Kasumi-1 (cell line): Measurements from ENCODE around the gene ANGEL2.
"Not testable (repeated sequence)": the region's sequence is repeated elsewhere in the genome, so short reads cannot be mapped to it uniquely, and the experiment has no call there.

Experiments used
- DNase-seq, 2 experiments: peaks; one replicate each; lab custom pipeline; 2025; lab: John Stamatoyannopoulos, UW

Gene ANGEL2

DNA sequence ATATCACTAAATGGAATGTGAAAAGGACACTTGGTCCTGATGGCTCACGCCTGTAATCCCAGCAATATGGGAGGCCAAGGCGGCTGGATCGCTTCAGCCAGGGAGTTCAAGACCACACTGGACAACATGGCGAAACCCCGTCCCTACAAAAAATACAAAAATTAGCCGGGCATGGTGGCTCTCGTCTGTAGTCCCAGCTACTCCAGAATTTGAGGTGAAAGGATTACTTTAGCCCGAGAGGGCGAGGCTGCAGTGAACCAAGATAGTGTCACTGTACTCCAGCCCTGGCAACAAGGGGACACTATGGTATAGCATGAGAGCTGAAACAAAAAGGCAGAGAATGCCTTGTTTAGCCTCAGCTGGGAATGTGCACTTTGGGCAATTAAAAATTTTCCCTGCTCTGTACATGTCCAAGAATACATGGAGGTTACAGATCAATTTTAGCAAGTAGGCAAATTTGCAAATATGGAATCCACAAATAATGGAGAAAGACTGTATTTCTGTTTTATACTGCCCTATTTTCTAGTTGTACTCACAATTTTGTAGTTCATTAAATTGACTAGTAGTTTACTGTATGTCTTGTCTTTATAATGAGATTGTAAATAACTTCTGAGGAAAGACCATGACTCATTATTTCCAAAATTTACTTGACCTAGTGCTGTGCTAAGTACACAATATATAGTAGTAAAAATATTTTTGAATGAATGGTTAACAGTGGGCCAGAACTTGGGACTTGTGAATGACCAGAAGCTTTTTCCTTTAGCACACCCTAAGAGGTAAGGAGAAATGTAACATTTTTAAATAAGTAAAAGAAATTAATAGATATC, 2.0 kb upstream of the ANGEL2 start:
- no peak for DNase-seq

DNA sequence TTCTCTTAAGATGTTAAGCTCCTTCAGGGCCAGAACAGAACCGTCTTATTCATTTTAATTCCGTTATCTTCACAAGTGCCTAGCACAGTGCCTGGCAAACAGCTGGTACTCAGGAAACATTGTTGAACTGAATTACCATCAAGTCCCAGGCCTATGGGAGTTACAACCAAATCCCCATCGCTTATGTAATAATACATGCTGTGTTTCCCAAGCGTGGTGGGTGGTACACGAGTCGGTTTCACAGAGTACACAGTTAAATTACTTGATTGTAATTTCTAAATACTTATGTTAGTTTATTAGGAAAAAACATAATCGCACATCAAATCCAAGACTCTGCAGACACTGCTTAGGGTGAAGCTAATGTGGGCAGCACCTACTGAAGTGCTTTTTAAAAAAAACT, 1.0 kb downstream of the ANGEL2 start:
- peak in 1 of 2 experiments; percentile 37 for DNase-seq

DNA sequence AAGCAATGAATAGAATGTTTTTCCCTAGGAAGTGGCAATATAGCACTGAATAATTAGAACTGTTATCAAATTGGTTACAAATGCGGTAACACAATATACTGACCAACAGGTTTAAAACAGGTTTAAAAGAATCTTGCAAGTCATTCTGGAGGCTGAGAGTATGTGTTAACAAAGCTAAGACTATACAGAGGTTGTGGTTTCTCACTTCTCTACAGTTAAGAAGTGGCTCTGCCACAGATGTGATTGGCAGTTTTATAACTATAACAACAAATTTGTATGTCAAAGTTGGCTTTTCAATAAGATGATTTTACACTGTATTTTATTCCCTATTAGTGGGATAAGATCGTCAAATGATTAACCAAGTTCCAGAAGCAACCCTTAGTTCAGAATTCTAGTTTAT, 7.1 kb downstream of the ANGEL2 start:
- DNase-seq = peak in 1 of 2 experiments; percentile 8

DNA sequence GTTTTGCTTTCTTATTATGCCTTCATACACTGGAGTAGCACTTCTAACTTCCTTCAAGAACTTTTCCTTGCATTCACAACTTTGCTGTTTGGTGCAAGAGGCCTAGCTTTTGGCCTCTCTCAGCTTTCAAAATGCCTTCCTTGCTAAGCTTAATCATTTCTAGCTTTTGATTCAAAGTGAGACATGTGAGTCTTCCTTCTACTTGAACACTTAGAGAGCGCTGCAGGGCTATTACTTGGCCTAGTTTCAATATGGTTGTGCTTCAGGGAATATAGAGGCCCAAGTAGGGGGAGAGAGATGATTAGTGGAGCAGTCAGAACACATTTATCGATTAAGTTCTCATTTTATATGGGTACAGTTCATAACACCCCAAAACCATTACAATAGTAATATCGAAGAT, 12.4 kb downstream of the ANGEL2 start:
- no peak for DNase-seq

DNA sequence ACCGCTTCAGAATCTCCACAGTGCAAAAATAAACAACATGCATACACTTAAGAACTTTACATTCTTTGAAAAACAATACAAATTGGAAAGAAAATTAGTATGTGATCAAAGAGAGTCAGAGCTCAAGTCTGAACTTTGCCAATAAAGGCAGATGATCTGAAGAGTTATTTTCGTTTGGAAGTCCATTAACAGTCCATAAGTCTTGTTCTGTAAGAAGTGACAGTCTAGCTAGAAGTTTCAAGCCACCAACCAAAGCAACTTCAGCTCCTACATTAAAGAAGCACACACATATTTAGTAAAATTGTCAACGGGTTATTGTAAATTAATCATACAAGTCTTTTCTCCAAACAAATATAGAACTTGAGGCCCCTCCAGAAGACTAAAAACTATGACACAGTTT, 20.7 kb downstream of the ANGEL2 start:
- DNase-seq = no peak

DNA sequence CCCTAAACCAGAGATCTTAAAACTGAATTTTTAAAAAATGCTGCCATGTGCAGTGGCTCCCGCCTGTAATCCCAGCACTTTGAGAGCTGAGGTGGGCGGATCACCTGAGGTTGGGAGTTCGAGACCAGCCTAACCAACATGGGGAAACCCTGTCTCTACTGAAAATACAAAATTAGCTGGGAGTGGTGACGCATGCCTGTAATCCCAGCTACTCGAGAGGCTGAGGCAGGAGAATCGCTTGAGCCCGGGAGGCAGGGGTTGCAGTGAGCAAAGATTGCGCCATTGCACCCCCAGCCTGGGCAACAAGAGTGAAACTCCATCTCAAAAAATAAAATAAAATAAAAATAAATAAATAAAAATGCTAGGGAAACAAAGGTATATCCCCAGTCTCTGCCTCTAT, 21.7 kb downstream of the ANGEL2 start:
- DNase-seq = not testable (repeated sequence)

DNA sequence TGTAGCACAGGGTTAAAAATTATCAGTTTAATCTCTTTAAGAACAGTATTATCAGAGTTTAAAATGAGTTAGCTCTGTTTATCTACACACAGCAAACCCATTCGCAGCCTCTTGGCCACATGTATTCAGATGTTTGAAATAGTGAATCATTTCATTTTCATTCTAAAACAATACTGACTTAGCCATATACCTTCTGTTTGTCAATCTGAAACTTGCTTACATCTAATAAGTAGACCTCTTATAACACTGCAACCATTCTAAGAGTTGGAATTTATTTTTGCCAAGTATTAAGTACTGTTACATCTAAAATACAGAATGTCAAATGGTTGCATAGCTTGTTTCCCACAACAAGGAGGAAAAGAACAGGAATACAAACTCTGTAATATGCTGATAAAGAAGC, 25.4 kb downstream of the ANGEL2 start:
- no peak for DNase-seq

DNA sequence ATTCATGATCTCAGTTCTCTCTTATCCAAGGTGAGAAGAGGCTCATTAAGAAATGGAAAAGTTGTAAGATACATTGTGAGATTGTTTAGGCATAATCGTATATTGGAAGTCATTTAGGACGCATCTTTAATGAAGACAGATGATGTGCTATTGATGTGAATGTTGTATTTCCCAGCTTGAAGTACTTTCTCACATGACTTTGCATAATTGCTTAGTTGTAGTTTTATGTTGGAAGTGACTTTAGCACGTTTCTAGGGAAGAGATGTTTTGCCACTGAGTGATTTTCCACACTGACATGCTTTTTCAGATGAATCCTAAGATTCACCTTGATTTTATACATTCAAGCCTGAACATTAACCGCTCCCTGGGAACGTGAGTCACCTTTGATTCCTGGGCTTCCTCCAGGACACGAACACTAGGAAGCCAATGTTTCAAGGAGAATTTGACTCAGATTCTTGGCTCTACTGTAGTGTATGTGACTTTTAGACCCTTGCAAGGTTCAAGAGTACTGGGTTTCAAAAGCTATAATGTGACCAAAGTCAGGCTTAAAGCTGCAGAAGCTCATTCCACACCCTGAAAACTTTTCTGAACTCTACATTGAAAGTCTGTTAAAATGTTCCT, 27.9 kb downstream of the ANGEL2 start:
- DNase-seq = no peak

DNA sequence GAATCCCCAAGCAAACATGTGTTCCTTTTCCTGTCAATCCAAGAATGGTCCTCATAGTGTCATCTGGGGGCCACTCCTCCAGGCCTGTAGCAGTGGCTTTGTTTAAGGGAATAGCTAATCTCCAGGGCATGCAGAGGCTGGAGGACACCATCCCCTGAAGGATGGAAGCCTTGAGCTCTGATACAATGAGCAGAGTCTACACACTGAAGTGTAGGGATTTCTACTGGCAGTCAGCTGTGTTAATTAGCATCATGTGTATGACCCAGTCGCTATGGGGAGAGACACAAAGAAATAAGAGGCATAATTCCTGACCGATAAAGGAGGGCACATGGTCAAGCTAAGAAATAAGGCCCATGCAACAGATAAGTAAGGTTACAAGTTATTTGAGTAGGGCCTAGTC, 29.1 kb downstream of the ANGEL2 start:
- DNase-seq = no peak

DNA sequence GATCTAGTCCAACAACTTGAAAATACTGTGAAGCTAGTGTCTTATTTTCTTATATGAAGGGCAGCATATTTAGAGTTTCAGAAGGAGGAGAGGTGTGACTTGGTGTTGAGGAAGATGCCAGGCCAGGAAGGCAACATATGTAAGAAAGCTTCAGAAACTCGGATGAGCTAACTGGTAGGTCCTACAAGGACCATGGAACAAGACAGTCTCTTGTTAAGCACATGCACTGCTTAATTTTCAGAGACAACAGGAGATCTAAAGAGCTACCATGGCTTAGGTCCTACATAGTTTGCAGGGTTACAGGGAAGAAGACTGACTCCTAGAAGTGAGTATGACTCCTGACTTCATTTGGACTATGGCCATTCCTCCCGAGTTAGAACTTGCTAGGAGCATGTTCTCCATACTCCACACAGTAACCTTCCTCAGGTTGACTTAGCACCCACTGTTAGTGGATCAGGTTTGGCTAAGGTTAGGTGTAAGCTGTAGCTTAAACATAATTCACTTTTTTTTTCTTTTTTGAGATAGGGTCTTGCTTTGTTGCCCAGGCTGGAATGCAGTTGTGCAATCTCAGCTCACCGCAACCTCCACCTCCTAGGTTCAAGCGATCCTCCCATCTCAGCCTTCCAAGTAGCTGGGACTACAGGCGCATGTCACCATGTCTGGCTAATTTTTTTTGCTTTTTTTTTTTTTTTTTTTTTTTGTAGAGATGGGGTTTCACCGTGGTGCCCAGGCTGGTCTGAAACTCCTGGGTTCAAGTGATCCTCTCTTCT, 31.0 kb downstream of the ANGEL2 start:
- no peak for DNase-seq

DNA sequence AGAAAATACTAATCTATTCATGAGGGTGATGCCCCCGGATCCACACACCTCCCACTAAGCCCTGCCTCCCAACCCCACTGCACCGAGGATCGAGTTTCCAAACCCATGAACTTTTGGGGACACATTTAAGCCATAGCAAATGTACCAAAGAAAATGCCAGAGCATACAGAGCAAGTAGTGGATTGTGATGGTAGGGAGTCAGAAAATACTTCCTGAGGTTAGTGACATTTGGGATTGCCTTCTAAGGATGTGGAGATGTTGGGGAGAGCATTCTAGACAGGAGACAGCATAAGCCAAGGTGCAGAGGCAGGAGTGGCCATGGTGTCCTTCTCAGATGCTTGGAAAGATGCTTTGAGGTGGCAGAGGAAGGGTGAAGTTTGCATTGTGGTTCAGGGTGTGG, 32.2 kb downstream of the ANGEL2 start:
- no peak for DNase-seq

DNA sequence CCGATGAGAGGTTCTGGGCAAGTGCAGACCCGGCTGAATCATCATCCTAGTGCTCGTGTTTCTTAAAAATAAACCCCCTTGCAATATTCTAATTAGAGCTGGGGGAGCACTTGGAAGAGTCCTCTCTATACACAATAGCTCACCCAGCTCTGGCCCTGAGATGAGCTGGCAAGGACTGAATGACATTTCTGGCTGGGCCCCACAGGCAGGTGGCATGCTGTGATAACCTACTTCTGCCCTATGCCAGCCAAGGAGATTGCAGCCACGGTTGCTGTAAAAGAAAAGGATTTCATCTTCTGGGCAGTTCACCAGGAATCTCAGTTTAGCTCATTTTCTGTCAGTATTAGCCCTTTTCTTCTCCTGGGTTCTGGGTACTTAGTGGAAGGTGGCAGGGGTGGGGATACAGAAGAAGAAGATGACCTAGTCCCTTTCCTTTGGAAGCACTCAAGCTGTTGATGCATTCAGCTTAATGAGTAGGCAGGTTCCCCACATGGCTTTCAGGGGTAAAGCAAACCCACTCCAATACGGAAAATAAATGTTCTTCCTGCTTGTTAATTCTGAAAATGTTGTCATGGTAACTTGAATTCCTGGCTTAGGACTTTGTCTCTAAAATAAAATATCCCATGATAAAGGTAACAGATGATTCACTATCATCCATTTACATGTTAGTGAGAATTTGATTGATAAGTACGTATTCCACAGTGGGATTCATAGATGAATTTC, 33.1 kb downstream of the ANGEL2 start:
- DNase-seq = no peak

DNA sequence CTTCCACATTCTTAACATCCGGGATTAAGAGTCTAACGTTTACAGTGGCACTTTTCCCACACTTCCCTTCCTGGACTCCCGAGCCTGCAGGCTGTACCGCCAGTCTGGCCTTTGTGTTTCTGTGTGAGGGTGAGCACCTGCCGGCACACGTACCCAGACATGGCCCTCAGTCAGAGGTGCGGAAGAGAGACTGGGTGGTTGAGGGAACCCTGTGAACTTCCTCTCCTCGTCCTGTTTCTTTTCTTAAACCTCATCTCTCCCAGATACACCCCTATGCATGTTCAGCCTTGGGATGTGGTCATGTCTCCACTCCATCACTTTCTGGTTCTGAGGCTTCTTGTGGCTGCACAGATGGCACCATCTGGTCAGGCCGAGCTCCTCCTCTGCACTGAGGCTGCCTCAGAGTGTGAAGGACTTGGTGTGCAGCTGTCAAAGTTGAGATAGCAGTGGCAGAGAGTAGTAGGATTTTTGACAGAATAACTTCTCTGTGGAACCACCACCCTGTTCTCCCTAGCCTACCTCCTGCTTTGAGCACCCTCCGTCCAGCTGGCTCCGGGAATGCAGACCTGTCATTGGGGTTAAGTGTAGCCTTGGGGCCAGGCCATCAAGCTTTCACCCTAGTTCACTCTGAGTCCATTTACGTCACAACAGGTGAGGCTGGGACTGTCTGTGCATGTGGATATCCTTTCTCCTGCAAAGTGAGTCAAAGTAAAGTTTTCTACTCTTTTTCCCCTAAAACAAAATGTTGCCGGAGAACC, 33.9 kb downstream of the ANGEL2 start:
- DNase-seq = no peak

DNA sequence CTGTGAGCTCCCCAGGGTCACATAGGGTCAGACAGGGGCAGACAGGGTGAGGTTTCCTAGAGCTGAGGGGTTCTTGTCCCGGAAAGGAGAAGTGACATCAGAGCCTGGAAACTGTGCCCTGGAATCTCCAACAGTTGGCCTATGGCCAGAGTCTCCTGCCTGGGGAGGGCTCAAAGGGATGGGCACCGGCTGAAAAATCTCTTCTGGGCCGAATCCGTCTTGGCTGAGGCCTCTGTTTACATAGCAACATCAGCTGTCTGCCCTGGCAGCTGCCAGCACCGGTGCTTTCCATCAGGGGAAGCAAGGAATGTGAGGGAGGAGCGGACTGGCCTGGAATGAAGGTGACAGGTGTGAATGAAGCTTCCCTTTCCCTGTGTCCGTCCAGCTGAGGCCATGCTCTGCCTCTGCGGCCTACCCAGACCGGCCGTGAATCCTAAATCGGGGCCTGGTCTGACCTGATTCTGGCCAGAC, 34.6 kb downstream of the ANGEL2 start:
- DNase-seq = no peak

DNA sequence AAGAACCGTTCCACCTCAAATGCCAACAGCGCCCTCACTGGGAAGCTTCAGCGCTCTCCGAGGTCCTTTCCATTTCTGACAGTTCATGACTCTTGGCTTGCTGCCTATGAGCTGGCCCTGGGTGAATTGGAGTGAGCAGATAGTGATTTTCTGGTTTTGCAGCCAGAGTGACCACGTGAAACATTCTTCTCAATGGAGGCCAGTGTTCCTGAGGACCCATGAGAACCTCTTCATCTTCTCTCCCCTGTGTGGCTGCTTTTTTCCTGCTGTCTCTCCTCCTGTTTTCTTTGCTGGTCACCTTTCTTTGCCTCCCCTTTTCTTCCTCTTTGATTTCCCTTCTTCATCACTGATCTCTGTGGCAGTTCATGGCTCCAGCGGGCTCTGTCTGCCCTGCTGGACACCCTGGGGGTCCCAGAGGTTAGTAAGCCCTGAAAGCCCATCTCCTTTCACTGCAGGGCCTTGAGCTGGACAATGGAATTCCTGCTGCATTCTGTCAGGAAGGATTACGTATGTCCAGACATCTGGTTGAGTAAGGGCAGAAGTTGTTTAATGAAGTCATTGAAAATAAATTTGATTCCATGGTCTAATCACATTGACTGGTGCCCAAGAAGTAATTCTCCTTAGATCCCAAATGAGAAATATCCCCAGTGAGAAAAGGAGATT, 35.4 kb downstream of the ANGEL2 start:
- DNase-seq = no peak

DNA sequence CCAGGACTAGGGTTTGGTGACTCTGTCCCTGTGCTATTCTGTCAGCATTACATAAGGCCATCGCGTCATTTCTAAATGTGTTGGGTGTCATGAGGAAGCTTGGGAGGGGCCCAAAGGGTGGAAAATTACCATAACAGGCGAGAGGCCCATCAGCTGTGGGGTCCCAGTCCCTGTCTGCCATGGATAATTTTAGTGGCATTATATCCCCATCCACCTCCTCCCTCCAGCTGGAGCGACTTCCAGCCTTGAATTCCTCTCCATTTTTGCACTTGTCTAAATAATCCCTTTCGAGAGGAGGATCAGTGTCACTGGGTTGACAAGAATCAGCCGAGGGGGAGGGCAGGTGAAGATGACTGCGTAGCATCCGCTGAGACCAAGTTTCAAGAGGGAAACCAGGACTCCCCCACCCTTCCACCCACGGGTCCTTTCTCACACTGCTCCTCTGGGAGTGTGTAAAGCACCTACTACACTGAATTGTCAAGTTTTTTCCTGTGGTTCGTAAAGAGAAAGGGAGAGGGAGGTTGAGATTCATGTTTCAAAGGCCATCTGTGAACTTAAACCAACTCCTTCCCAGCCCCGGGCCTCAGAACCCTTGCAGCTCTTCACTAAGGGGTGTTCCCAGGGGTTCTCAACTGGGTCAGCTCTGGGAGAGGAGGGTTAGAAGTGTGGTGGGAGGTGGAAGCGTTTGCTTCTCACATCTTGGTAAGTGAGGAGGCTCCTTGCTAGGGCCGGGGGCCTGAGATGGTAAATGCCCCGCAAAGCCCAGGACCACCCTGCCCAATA, 36.1 kb downstream of the ANGEL2 start:
- DNase-seq = no peak

DNA sequence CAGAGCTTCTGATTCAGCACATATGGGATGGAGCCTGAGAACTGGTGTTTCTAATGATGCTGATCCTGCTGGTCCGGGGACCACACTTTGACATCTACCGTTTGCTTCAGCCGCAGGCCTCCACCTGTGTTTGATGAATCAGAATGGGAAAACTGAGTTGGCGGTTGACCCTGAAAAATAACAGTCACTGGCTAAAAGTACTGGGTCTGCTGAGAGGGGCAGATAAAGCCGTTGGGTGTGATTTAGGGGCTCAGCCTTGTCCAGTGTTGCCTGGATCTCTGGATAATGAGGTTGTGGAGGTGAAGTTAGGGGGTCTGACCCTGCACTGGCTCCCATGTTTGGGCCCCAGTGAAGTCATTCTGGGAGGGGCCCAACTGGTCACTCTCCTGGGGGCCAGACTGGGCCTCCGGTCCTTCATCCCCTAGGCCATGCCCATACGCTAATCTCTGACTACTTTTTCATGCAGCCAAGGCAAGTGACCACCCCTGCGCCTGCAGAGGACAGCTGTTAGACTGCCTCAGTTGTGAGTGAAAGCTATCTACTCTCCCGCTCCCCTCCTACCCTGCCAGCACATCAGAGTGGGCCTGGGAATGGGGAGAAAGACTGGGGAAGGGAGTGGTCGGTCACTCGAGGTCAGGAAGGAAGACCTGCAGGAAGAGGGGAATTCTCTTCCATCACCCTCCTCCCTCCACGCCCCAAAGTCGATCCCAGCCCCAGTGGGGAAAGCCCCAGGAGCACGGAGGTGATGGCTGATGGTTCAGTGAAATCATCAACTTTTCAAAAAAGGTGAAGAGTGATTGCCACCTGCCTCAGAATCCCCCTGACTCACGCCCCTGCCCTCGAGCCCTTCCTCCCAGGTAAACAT, 37.7 kb downstream of the ANGEL2 start:
- no peak for DNase-seq

DNA sequence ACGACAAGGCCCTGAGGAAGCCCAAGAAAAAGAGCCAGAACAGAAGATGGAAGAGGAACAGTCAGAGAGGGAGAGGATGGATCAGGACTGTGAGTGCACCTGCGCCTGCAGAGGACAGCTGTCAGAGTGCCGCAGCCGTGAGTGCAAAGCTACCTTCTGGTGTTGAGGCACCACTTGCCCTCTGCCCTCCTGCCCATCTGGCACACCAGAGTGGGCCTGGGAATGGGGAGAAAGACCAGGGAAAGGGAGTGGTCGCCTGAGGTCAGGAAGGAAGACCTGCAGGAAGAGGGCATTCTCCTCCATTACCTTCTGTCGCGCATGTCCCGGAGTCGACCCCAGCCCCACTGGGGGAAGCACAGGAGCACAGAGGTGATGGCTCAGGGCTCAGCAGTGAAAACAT, 39.1 kb downstream of the ANGEL2 start:
- no peak for DNase-seq
